ENCODE measurements around the gene ZSWIM9.

The ZSWIM9 gene

DNA sequence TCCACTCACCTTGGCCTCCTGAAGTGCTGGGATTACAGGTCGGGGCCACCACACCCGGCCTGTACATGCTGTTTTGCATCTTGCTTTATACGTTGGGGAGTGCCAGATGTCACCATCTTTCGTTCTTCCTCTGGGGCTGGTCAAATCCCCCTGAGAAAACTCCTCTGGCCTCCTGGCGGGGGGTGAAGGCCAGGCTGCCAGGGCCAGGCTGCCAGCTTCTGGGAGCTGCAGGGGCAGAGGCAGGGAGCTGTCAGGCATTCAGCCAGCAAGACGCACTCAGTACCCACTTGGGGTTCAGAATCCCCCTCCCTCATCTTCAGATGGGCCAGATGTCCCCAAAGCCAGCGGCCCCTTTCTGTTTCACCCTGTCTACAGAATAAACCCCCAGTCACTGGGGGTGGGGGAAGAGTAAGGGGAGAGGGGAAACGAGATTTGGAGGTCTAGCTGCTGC, 16.1 kb downstream of the ZSWIM9 start:
- Histone ChIP-seq H2AK5ac (ENCODE audit: low read length, severe bottlenecking) (no peak overlapping the region), H3K14ac (ENCODE audit: low read length in 2 of 2) (no peak overlapping the region), H4K91ac (ENCODE audit: low read length) (no peak overlapping the region), H4K8ac (ENCODE audit: low read length) (no peak overlapping the region), H2BK120ac (ENCODE audit: low read depth, low read length) (no peak overlapping the region), H3K27me3 (ENCODE audit: control insufficient read depth in 1 of 2, insufficient read depth in 1 of 2, low read length in 2 of 2) (no peaks in the 10 kb centered on the region), H2AFZ (ENCODE audit: low read depth, low read length) (no peak overlapping the region), H3K4ac (ENCODE audit: low read depth in 1 of 2, low read length in 2 of 2) (no peak overlapping the region), H3K23ac (ENCODE audit: low read length in 2 of 2) (no peak overlapping the region), H3K36me3 (ENCODE audit: control insufficient read depth in 1 of 2, insufficient read depth in 2 of 2, low read depth in 1 of 2, low read length in 2 of 2) (peaks cover 12 to 30% of the 10 kb centered on the region in 2 experiments), H3K4me1 (ENCODE audit: control insufficient read depth, insufficient read depth, low read depth, low read length) (no peaks in the 10 kb centered on the region), H3K4me2 (ENCODE audit: low read length, poor library complexity, severe bottlenecking) (no peak overlapping the region), H3K18ac (ENCODE audit: low read depth in 1 of 2, low read length in 2 of 2) (no peak overlapping the region), H3K27ac (ENCODE audit: low read length, poor library complexity, severe bottlenecking) (no peak overlapping the region), H3K79me1 (replicated peaks; ENCODE audit: low read length, poor library complexity, severe bottlenecking) (peaks cover 3% of the 10 kb centered on the region), H2BK15ac (ENCODE audit: low read depth, poor library complexity, severe bottlenecking) (no peak overlapping the region), H3K9me3 (ENCODE audit: control insufficient read depth, low read length) (peaks cover 6% of the 10 kb centered on the region), H2BK5ac (ENCODE audit: low read depth, low read length, poor library complexity, severe bottlenecking) (no peak overlapping the region), H2BK12ac (ENCODE audit: low read length in 2 of 2) (no peak overlapping the region), H3K9ac (ENCODE audit: low read length) (no peak overlapping the region), H3K4me3 (ENCODE audit: insufficient read depth in 1 of 2, low read depth in 1 of 2, low read length in 2 of 2) (no peak overlapping the region)
- WGBS = 93% methylated on average over 6 of the region's 8 CpGs
- no peak for DNase-seq

- Histone ChIP-seq H2BK5ac (ENCODE audit: low read depth, low read length, poor library complexity, severe bottlenecking) (no peak overlapping the region), H2AFZ (ENCODE audit: low read depth, low read length) (no peak overlapping the region)
- 57% methylated on average over 13 of the region's 13 CpGs for WGBS
Measured at GRCh38 chr19:48190288-48190884, 19.9 kb downstream of the ZSWIM9 start.

GRCh38 chr19:48190885-48191284, 20.4 kb downstream of the ZSWIM9 start:
- no peak overlapping the region for H2BK5ac ChIP-seq (ENCODE audit: low read depth, low read length, poor library complexity, severe bottlenecking)
- no peak overlapping the region for H2BK12ac ChIP-seq (ENCODE audit: low read length in 2 of 2)
- WGBS = 89% methylated on average over 3 of the region's 3 CpGs
- no peak overlapping the region for H3K4ac ChIP-seq (ENCODE audit: low read depth in 1 of 2, low read length in 2 of 2)
- H3K27ac ChIP-seq (ENCODE audit: low read length, poor library complexity, severe bottlenecking) = no peak overlapping the region
- H3K4me1 ChIP-seq (ENCODE audit: control insufficient read depth, insufficient read depth, low read depth, low read length) = no peaks in the 10 kb centered on the region
- no peaks in the 10 kb centered on the region for H3K27me3 ChIP-seq (ENCODE audit: control insufficient read depth in 1 of 2, insufficient read depth in 1 of 2, low read length in 2 of 2)
- no peak for DNase-seq
- peaks cover 14 to 17% of the 10 kb centered on the region in 2 experiments for H3K36me3 ChIP-seq (ENCODE audit: control insufficient read depth in 1 of 2, insufficient read depth in 2 of 2, low read depth in 1 of 2, low read length in 2 of 2)
- H4K91ac ChIP-seq (ENCODE audit: low read length) = no peak overlapping the region
- no peak overlapping the region for H3K4me2 ChIP-seq (ENCODE audit: low read length, poor library complexity, severe bottlenecking)
- H3K18ac ChIP-seq (ENCODE audit: low read depth in 1 of 2, low read length in 2 of 2) = no peak overlapping the region
- H4K8ac ChIP-seq (ENCODE audit: low read length) = no peak overlapping the region
- H2BK120ac ChIP-seq (ENCODE audit: low read depth, low read length) = no peak overlapping the region
- H3K4me3 ChIP-seq (ENCODE audit: insufficient read depth in 1 of 2, low read depth in 1 of 2, low read length in 2 of 2) = no peak overlapping the region
- no peak overlapping the region for H2AK5ac ChIP-seq (ENCODE audit: low read length, severe bottlenecking)
- H3K23ac ChIP-seq (ENCODE audit: low read length in 2 of 2) = no peak overlapping the region
- no peaks in the 10 kb centered on the region for H3K9me3 ChIP-seq (ENCODE audit: control insufficient read depth, low read length)
- no peak overlapping the region for H3K9ac ChIP-seq (ENCODE audit: low read length)
- H3K79me1 ChIP-seq (replicated peaks; ENCODE audit: low read length, poor library complexity, severe bottlenecking) = peaks cover 5% of the 10 kb centered on the region
- H3K14ac ChIP-seq (ENCODE audit: low read length in 2 of 2) = no peak overlapping the region
- no peak overlapping the region for H2BK15ac ChIP-seq (ENCODE audit: low read depth, poor library complexity, severe bottlenecking)
- H2AFZ ChIP-seq (ENCODE audit: low read depth, low read length) = no peak overlapping the region

More at GRCh38 chr19:48190288-48190884, 19.9 kb downstream of the ZSWIM9 start:
- H3K14ac ChIP-seq (ENCODE audit: low read length in 2 of 2) = no peak overlapping the region
- no peak overlapping the region for H2BK120ac ChIP-seq (ENCODE audit: low read depth, low read length)
- H3K79me1 ChIP-seq (replicated peaks; ENCODE audit: low read length, poor library complexity, severe bottlenecking) = peaks cover 5% of the 10 kb centered on the region
- H4K91ac ChIP-seq (ENCODE audit: low read length) = no peak overlapping the region
- no peaks in the 10 kb centered on the region for H3K27me3 ChIP-seq (ENCODE audit: control insufficient read depth in 1 of 2, insufficient read depth in 1 of 2, low read length in 2 of 2)
- no peak overlapping the region for H3K4me3 ChIP-seq (ENCODE audit: insufficient read depth in 1 of 2, low read depth in 1 of 2, low read length in 2 of 2)
- no peak overlapping the region for H2BK15ac ChIP-seq (ENCODE audit: low read depth, poor library complexity, severe bottlenecking)
- H3K27ac ChIP-seq (ENCODE audit: low read length, poor library complexity, severe bottlenecking) = no peak overlapping the region
- H3K4me2 ChIP-seq (ENCODE audit: low read length, poor library complexity, severe bottlenecking) = no peak overlapping the region
- no peak overlapping the region for H2AK5ac ChIP-seq (ENCODE audit: low read length, severe bottlenecking)
- H3K23ac ChIP-seq (ENCODE audit: low read length in 2 of 2) = no peak overlapping the region
- no peak overlapping the region for H3K18ac ChIP-seq (ENCODE audit: low read depth in 1 of 2, low read length in 2 of 2)
- H3K4me1 ChIP-seq (ENCODE audit: control insufficient read depth, insufficient read depth, low read depth, low read length) = no peaks in the 10 kb centered on the region
- DNase-seq = peak; percentile 64
- no peak overlapping the region for H3K4ac ChIP-seq (ENCODE audit: low read depth in 1 of 2, low read length in 2 of 2)
- H2BK12ac ChIP-seq (ENCODE audit: low read length in 2 of 2) = no peak overlapping the region
- no peak overlapping the region for H3K9ac ChIP-seq (ENCODE audit: low read length)
- no peak overlapping the region for H4K8ac ChIP-seq (ENCODE audit: low read length)
- peaks cover 14 to 17% of the 10 kb centered on the region in 2 experiments for H3K36me3 ChIP-seq (ENCODE audit: control insufficient read depth in 1 of 2, insufficient read depth in 2 of 2, low read depth in 1 of 2, low read length in 2 of 2)
- H3K9me3 ChIP-seq (ENCODE audit: control insufficient read depth, low read length) = no peaks in the 10 kb centered on the region

DNA sequence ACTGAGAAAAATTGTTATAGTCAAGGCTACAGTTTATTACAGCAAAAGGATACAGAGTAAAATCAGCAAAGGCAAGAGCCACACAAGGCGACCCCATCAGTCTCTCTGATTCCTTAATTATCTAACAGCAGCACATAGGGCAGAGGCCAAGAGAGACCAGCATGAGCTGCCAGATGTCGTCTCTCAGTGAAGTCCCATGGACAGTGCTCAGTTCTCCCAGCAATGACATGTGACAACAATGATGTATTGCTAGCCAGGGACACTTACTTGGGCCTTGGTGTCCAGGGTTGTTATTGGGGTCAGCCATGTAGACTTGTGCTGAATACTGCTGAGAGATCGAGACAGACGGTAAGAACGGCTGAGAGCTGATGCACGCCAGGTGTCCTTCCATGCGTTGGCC, 22.3 kb downstream of the ZSWIM9 start:
- H2AK5ac ChIP-seq (ENCODE audit: low read length, severe bottlenecking) = no peak overlapping the region
- H3K9me3 ChIP-seq (ENCODE audit: control insufficient read depth, low read length) = no peaks in the 10 kb centered on the region
- no peak overlapping the region for H4K91ac ChIP-seq (ENCODE audit: low read length)
- peaks cover 5% of the 10 kb centered on the region for H3K79me1 ChIP-seq (replicated peaks; ENCODE audit: low read length, poor library complexity, severe bottlenecking)
- H2BK12ac ChIP-seq (ENCODE audit: low read length in 2 of 2) = no peak overlapping the region
- no peak overlapping the region for H4K8ac ChIP-seq (ENCODE audit: low read length)
- no peaks in the 10 kb centered on the region for H3K4me1 ChIP-seq (ENCODE audit: control insufficient read depth, insufficient read depth, low read depth, low read length)
- no peak for DNase-seq
- H2BK5ac ChIP-seq (ENCODE audit: low read depth, low read length, poor library complexity, severe bottlenecking) = no peak overlapping the region
- H3K4ac ChIP-seq (ENCODE audit: low read depth in 1 of 2, low read length in 2 of 2) = no peak overlapping the region
- no peak overlapping the region for H3K4me3 ChIP-seq (ENCODE audit: insufficient read depth in 1 of 2, low read depth in 1 of 2, low read length in 2 of 2)
- H3K14ac ChIP-seq (ENCODE audit: low read length in 2 of 2) = no peak overlapping the region
- H3K18ac ChIP-seq (ENCODE audit: low read depth in 1 of 2, low read length in 2 of 2) = no peak overlapping the region
- H3K9ac ChIP-seq (ENCODE audit: low read length) = no peak overlapping the region
- WGBS = 94% methylated on average over 7 of the region's 7 CpGs
- H2AFZ ChIP-seq (ENCODE audit: low read depth, low read length) = no peak overlapping the region
- peaks cover 14 to 25% of the 10 kb centered on the region in 2 experiments for H3K36me3 ChIP-seq (ENCODE audit: control insufficient read depth in 1 of 2, insufficient read depth in 2 of 2, low read depth in 1 of 2, low read length in 2 of 2)
- H2BK120ac ChIP-seq (ENCODE audit: low read depth, low read length) = no peak overlapping the region
- H3K27ac ChIP-seq (ENCODE audit: low read length, poor library complexity, severe bottlenecking) = no peak overlapping the region
- no peak overlapping the region for H3K4me2 ChIP-seq (ENCODE audit: low read length, poor library complexity, severe bottlenecking)
- no peak overlapping the region for H2BK15ac ChIP-seq (ENCODE audit: low read depth, poor library complexity, severe bottlenecking)
- no peaks in the 10 kb centered on the region for H3K27me3 ChIP-seq (ENCODE audit: control insufficient read depth in 1 of 2, insufficient read depth in 1 of 2, low read length in 2 of 2)
- H3K23ac ChIP-seq (ENCODE audit: low read length in 2 of 2) = no peak overlapping the region
